ENCODE results near the gene ARID5B.
"Not testable (repeated sequence)": the region's sequence is repeated elsewhere in the genome, so short reads cannot be mapped to it uniquely, and the experiment has no call there.

ARID5B gene

DNA sequence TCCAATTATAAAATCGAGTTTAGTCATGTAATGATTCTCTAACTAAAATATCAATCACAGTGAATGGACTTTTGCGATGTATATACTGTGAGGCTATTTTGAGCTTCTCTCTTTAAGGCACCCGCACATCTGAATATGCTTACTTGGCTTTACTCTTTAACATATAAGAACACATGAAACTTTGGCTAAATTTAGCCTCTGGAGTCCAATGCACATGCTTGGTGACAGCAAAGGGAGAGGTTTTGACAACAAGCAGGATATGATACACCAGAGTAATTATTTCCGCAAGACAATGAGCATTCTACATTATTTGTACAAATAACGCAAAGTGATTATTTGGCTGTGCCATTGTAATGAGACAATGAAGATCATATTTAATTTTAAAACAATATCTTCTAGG is 72.4 kb downstream of the ARID5B start:
- ChIA-PET CTCF (no interaction called here), POLR2A (no interaction called here)
- TF ChIP-seq CTBP1 (IDR thresholded peaks at IDR 0.05; ENCODE audit: borderline replicate concordance) (no peak), PKNOX1 (IDR thresholded peaks at IDR 0.05) (no peak), L3MBTL2 (conservative IDR thresholded peaks at IDR 0.05) (no peak), LEF1 (IDR thresholded peaks at IDR 0.05; ENCODE audit: borderline replicate concordance) (no peak), SUZ12 (IDR thresholded peaks at IDR 0.05) (no peak)
- no peak for DNase-seq (ENCODE audit: extremely low spot score)

DNA sequence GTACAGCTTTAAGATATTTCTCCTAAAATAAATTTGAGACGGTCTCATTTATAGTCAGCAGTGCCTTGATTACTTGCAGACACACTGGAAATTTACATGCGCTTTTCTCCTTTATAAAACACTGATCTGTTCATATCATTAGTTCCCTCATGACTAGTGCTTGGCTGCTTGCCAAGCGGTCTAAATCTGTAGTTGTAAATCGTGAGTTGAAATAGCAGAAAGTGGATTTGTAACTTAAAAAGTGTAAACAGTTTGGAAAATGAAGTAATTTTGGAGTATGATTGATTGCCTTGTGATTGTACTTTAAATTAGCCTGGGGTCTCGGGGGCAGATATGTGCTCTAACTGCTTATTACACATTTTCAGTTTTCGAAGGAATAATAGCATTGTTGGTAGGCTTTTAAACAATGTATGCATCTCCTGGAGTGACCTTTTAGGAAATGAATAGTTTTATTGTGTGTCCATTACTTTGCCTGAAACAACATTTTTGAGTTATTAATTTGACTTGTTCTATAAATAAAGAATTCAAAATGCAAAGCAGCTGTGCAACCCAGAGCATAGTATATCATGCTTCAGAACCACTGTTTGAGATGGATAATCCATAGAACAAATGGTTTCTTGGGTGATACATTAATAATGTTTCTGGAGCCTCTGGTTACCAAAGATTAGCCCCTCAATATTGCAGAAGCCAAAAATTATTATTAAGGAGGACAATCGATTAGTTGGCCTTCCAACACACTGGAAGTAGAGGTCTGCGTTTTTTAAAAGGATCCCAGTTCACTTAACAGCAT is 73.3 kb downstream of the ARID5B start:
- DNase-seq (ENCODE audit: extremely low spot score) = peak; percentile 44
- POLR2A ChIA-PET = interaction anchor here (0.7 to 1.5 kb wide), 2 partner anchors 73 to 277 kb away, joined by 4 to 6 read pairs; no protein-coding TSS in a partner anchor
- CTCF ChIA-PET = interaction anchor here (1.0 kb wide), 1 partner anchor 134 kb away, joined by 3 read pairs; no protein-coding TSS in a partner anchor
- TF ChIP-seq SP1 (IDR thresholded peaks at IDR 0.05) (no peak), ZNF384 (IDR thresholded peaks at IDR 0.05) (no peak), ARNT (IDR thresholded peaks at IDR 0.05) (no peak), FOXK2 (IDR thresholded peaks at IDR 0.05) (no peak), LEF1 (IDR thresholded peaks at IDR 0.05; ENCODE audit: borderline replicate concordance) (no peak), CTBP1 (IDR thresholded peaks at IDR 0.05; ENCODE audit: borderline replicate concordance) (peak; percentile 44), PKNOX1 (IDR thresholded peaks at IDR 0.05) (peak; percentile 90), NFRKB (IDR thresholded peaks at IDR 0.05) (no peak), FOXM1 (IDR thresholded peaks at IDR 0.05; ENCODE audit: borderline replicate concordance) (no peak), SUZ12 (IDR thresholded peaks at IDR 0.05) (no peak)

DNA sequence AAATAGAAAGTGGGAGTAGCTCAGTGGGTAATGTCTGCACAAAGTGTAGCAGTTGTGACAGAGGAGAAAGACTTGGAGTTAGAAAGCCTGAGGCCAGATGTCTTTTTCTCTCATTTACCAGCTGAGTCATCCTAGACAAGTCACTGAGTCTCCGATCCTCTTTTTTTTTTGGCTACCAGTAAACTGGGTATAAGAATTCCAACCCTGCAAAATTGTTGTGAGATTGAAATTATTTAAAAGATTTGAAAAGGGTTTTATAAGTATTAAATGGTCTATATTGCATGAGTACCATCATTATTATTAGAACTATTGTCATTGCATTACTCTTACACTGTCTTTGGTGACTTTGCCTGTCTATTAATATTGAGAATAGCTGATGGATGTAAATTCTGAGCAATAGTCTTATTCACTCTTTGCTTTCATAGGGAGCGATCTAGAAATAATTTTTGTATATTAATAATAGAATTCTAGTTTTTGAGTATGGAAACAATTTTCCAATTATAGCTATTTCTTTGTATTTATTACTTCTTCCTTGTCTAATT is 74.0 kb downstream of the ARID5B start:
- no peak for TF ChIP-seq PKNOX1 (IDR thresholded peaks at IDR 0.05)
- TF ChIP-seq ZNF384 (IDR thresholded peaks at IDR 0.05) = no peak
- no peak for TF ChIP-seq TARDBP (IDR thresholded peaks at IDR 0.05)
- TF ChIP-seq ELF4 (IDR thresholded peaks at IDR 0.05) = no peak
- no peak for TF ChIP-seq BHLHE40 (IDR thresholded peaks at IDR 0.05; ENCODE audit: borderline replicate concordance)
- no peak for TF ChIP-seq LEF1 (IDR thresholded peaks at IDR 0.05; ENCODE audit: borderline replicate concordance)
- no peak for TF ChIP-seq SP1 (IDR thresholded peaks at IDR 0.05)
- TF ChIP-seq CTBP1 (IDR thresholded peaks at IDR 0.05; ENCODE audit: borderline replicate concordance) = no peak
- no peak for TF ChIP-seq FOXM1 (IDR thresholded peaks at IDR 0.05; ENCODE audit: borderline replicate concordance)
- TF ChIP-seq HDGF (IDR thresholded peaks at IDR 0.05; ENCODE audit: borderline replicate concordance) = no peak
- TF ChIP-seq FOXA1 (IDR thresholded peaks at IDR 0.05) = no peak
- TF ChIP-seq FOXK2 (IDR thresholded peaks at IDR 0.05) = no peak
- TF ChIP-seq NFRKB (IDR thresholded peaks at IDR 0.05) = no peak
- TF ChIP-seq SUZ12 (IDR thresholded peaks at IDR 0.05) = no peak
- no peak for TF ChIP-seq ARNT (IDR thresholded peaks at IDR 0.05)
- no peak for TF ChIP-seq L3MBTL2 (conservative IDR thresholded peaks at IDR 0.05)
- POLR2A ChIA-PET = interaction anchor here (0.7 to 1.5 kb wide), 2 partner anchors 73 to 277 kb away, joined by 4 to 6 read pairs; no protein-coding TSS in a partner anchor
- no peak for DNase-seq (ENCODE audit: extremely low spot score)
- CTCF ChIA-PET = interaction anchor here (1.0 kb wide), 1 partner anchor 133 kb away, joined by 3 read pairs; no protein-coding TSS in a partner anchor

GRCh38 chr10:61976951-61977721 is 75.6 kb downstream of the ARID5B start:
- CTCF ChIA-PET; POLR2A ChIA-PET; DNase-seq (ENCODE audit: extremely low spot score): not testable (repeated sequence)

- TF ChIP-seq FOXM1 (IDR thresholded peaks at IDR 0.05; ENCODE audit: borderline replicate concordance) (no peak), NFRKB (IDR thresholded peaks at IDR 0.05) (no peak)
- ChIA-PET POLR2A (no interaction called here), CTCF (no interaction called here)
- no peak for DNase-seq (ENCODE audit: extremely low spot score)
These were observed 77.5 kb downstream of the ARID5B start for GRCh38 chr10:61978965-61979364.

DNA sequence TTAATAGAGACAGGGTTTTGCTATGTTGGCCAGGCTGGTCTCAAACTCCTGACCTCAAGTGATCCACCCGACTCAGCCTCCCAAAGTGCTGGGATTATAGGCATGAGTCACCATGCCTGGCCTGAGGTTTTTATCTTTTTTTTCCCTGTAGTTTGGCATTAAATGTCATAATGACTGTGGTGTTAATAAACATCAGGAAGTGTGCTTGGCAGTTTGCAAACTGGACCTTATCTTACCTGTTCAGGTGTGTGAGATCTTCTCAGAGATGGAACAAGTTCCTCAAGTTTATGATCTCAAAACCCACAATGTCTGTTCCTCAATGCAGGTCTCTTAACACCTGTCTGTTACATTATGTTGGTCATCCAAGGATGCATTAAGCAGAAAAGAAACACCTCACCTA is 80.0 kb downstream of the ARID5B start:
- ChIA-PET CTCF (no interaction called here), POLR2A (no interaction called here)
- no peak for DNase-seq (ENCODE audit: extremely low spot score)
- TF ChIP-seq LEF1 (IDR thresholded peaks at IDR 0.05; ENCODE audit: borderline replicate concordance) (no peak), TARDBP (IDR thresholded peaks at IDR 0.05) (no peak), PKNOX1 (IDR thresholded peaks at IDR 0.05) (no peak), SP1 (IDR thresholded peaks at IDR 0.05) (no peak), ELF4 (IDR thresholded peaks at IDR 0.05) (no peak), HDGF (IDR thresholded peaks at IDR 0.05; ENCODE audit: borderline replicate concordance) (no peak), SUZ12 (IDR thresholded peaks at IDR 0.05) (no peak), NFRKB (IDR thresholded peaks at IDR 0.05) (no peak), FOXA1 (IDR thresholded peaks at IDR 0.05) (no peak), CTBP1 (IDR thresholded peaks at IDR 0.05; ENCODE audit: borderline replicate concordance) (no peak), L3MBTL2 (conservative IDR thresholded peaks at IDR 0.05) (no peak), ARNT (IDR thresholded peaks at IDR 0.05) (no peak), FOXK2 (IDR thresholded peaks at IDR 0.05) (no peak), ZNF384 (IDR thresholded peaks at IDR 0.05) (no peak), BHLHE40 (IDR thresholded peaks at IDR 0.05; ENCODE audit: borderline replicate concordance) (no peak), FOXM1 (IDR thresholded peaks at IDR 0.05; ENCODE audit: borderline replicate concordance) (no peak)

All from HEK293T (cell line).